HFFc6 (cell line): ENCODE data around the gene DGLUCY. TPM values are rescaled to one million over a fixed set of nuclear protein-coding genes. Genes with fewer than 3 reads are reported as not detected.
A peak's percentile ranks its signal among the peaks of the same experiment; 100 is the strongest.

Experiments used
- DNase-seq: peaks from one replicate; pipeline ENCODE4 v3.0.0-alpha.2; 2018
- H3K27ac Mint-ChIP-seq: 2 replicates; pipeline ENCODE4 v1.8.0; 2020; ENCODE audit warnings: mild to moderate bottlenecking, mixed read lengths
- H3K27me3 Mint-ChIP-seq: 2 replicates; pipeline ENCODE4 v1.8.0; 2021; ENCODE audit warnings: mild to moderate bottlenecking, moderate library complexity, mixed read lengths; ENCODE audit not compliant: insufficient read depth
- H3K36me3 Mint-ChIP-seq: 2 replicates; pipeline ENCODE4 v1.8.0; 2021; ENCODE audit warnings: low read depth, mixed read lengths
- H3K4me1 Mint-ChIP-seq: 2 replicates; pipeline ENCODE4 v1.8.0; 2020; ENCODE audit warnings: low read depth, mixed read lengths
- H3K4me3 Mint-ChIP-seq: 2 replicates; pipeline ENCODE4 v1.8.0; 2020; ENCODE audit warnings: mild to moderate bottlenecking, moderate library complexity, mixed read lengths
- H3K9me3 Mint-ChIP-seq: 2 replicates; pipeline ENCODE4 v1.8.0; 2020; ENCODE audit warnings: mild to moderate bottlenecking, mixed read lengths
- total RNA-seq, 6 experiments: library from RNA; stranded (reverse); fragmentation: NEBNext Ultra II Directional; extraction: Animal tissue kit (Norgen Biotek cat#: 25700); gene quantifications; 2 replicates in 1 of 6; 3 replicates in 5 of 6; pipeline ENCODE4 v1.2.3, GENCODE V29; 2021
- TF ChIP-seq, protein P1 (sequence below): fragments of 200-600 bp; sonication (generic); IDR thresholded peaks from 2 replicates; pipeline ENCODE4 v1.5.0; 2021; ENCODE audit warnings: antibody characterized with exemption, mild to moderate bottlenecking

Gene DGLUCY
- total RNA-seq, 6 experiments from 2014 or later, result 13.5 to 18.1 (median 15.2) TPM

DNA sequence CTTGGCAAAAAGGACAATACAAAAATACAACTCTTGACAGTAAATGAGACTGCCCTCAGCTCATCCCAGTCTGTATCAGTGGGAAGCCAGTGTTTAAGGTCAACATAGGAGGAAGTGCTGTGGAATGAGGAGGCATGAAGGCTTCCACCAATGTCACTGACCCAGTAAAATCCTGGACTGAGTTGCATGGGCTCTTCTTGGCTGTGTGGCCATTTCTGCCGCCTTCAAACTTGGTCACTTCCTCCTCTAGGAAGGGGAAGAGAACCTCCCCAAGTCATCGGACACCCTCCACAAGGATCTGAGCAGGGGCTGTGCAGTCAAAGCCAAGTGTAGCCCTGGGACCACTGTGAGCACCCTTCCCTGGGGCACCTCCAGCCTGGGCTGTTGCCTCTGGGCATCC is 118.7 kb downstream of the DGLUCY start:
- Mint-ChIP-seq H3K9me3 (peaks cover 10% of the 10 kb centered on the region), H3K36me3 (peaks cover 15% of the 10 kb centered on the region), H3K4me3 (no peak overlapping the region), H3K27ac (no peak overlapping the region), H3K4me1 (peaks cover 57% of the 10 kb centered on the region), H3K27me3 (no peaks in the 10 kb centered on the region; the same call in 1 of the 2 replicates)
- no peak for DNase-seq
- TF ChIP-seq, protein P1, sequence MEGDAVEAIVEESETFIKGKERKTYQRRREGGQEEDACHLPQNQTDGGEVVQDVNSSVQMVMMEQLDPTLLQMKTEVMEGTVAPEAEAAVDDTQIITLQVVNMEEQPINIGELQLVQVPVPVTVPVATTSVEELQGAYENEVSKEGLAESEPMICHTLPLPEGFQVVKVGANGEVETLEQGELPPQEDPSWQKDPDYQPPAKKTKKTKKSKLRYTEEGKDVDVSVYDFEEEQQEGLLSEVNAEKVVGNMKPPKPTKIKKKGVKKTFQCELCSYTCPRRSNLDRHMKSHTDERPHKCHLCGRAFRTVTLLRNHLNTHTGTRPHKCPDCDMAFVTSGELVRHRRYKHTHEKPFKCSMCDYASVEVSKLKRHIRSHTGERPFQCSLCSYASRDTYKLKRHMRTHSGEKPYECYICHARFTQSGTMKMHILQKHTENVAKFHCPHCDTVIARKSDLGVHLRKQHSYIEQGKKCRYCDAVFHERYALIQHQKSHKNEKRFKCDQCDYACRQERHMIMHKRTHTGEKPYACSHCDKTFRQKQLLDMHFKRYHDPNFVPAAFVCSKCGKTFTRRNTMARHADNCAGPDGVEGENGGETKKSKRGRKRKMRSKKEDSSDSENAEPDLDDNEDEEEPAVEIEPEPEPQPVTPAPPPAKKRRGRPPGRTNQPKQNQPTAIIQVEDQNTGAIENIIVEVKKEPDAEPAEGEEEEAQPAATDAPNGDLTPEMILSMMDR, result no peak

DNA sequence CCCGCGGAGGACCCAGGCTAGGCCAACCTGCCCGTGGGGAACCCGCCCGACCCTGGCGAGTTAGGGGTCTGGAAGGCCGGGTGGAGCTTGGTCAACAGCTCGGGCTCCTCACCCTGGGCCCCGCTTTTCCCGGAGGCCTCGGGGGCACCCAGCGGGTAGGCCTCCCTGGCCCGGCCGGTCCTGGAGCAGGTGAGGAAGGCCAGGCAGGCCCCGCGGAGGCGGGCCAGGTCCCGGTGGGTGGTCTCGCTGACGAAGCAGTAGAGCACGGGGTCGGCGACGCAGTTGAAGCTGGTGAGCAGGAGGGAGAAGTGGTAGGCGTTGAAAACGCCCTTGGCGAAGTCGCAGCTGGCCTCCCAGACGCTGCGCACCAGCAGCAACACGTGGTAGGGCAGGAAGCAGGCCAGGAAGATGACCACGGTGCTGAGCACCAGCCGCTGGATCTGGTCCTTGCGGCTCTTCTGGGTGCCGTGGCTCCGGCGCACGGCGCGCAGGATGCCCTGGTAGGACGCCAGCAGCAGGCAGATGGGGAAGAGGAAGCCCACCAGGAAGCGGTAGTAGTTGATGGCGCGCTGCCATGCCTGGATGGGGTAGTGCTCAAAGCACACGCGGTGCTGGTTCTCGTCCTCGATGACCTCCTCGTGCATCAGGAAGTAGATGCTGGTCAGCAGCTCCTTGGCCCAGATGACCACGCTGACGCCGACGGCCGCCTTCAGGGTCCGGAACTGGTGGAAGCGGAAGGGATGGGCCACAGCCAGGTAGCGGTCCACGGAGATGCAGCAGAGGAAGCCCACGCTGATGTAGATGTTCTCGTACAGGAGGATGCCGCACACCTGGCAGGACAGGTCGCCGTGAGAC is 120.3 kb downstream of the DGLUCY start:
- Mint-ChIP-seq H3K27ac (no peak overlapping the region), H3K4me3 (no peak overlapping the region), H3K4me1 (peaks cover 51% of the 10 kb centered on the region), H3K9me3 (peaks cover 10% of the 10 kb centered on the region), H3K27me3 (no peaks in the 10 kb centered on the region), H3K36me3 (peaks cover 18% of the 10 kb centered on the region)
- no peak for DNase-seq
- TF ChIP-seq, protein P1, result no peak

DNA sequence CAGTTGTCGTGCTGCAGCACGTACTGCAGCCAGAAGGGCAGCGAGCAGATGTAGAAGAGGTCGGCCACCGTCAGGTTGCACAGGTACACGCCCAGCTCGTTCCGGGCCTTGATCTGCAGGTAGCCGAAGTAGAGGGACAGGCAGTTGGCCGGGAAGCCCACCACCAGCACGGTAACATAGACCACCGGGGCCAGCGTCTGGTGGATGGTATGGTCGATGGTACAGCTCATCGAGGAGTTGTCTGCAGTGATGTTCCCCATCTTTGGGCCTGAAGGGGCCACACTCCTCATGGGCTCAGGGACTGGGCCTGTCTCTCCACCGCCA is 120.9 kb downstream of the DGLUCY start:
- TF ChIP-seq, protein P1, result no peak
- H3K27ac Mint-ChIP-seq, result no peak overlapping the region
- H3K9me3 Mint-ChIP-seq, result peaks cover 14% of the 10 kb centered on the region
- peaks cover 24% of the 10 kb centered on the region for H3K36me3 Mint-ChIP-seq
- no peak for DNase-seq
- no peak overlapping the region for H3K4me3 Mint-ChIP-seq
- H3K4me1 Mint-ChIP-seq, result peaks cover 45% of the 10 kb centered on the region
- H3K27me3 Mint-ChIP-seq, result no peaks in the 10 kb centered on the region

DNA sequence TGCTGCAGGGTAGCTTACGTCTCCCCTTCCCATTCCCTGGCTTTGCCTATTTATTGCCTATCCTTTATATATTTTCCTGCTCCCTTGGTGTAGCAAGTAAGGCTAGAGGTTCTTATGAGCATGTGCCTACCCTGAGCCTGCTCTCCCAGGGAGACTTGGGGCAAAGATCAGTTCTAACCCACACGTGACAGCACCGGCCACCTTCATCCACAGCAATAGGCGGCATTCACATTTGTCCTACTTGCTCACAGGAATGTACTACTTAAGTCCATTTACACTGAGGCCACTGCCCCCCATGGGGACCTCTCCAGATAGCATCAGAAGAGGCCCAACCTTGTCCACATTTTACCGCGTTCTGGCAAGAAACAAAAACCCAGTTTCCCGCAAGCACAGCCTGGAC is 122.0 kb downstream of the DGLUCY start:
- no peak for DNase-seq
- Mint-ChIP-seq H3K4me3 (no peak overlapping the region), H3K4me1 (peaks cover 35% of the 10 kb centered on the region), H3K27ac (peak overlapping the region; percentile 29; the same call in 1 of the 2 replicates), H3K36me3 (peaks cover 21% of the 10 kb centered on the region), H3K27me3 (no peaks in the 10 kb centered on the region), H3K9me3 (peaks cover 11% of the 10 kb centered on the region)
- TF ChIP-seq, protein P1, result no peak

DNA sequence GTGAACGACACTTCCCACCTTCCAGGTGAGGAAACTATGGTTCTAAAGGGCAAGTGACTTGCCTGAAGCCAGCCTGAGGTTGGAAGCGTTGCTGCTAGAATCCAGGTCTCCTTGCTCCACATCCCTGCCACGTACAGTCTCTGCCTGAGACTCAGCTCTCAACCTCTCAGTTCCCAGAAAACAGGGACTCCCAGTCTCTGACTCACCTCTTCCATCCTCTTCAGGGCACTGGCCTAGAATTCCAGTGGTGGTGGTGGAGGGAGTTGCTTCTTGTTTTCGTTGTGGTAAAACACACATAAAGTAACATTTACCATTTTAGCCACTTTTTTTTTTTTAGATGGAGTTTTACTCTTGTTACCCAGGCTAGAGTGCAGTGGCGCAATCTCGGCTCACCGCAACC is 123.3 kb downstream of the DGLUCY start:
- Mint-ChIP-seq H3K4me1 (peaks cover 22% of the 10 kb centered on the region), H3K27me3 (no peaks in the 10 kb centered on the region), H3K36me3 (peaks cover 18% of the 10 kb centered on the region), H3K9me3 (peaks cover 6% of the 10 kb centered on the region; the same call in 1 of the 2 replicates), H3K4me3 (peak overlapping the region; percentile 20; the same call in 1 of the 2 replicates), H3K27ac (peak overlapping the region; percentile 92)
- TF ChIP-seq, protein P1, result no peak
- DNase-seq, result peak; percentile 82
